Colon (tissue), 2 donors: ENCODE results near the gene TAF1L.
"Not testable (repeated sequence)": the region's sequence is repeated elsewhere in the genome, so short reads cannot be mapped to it uniquely, and the experiment has no call there.

ENCODE experiments used
- FAIRE-seq: peaks from 2 replicates; lab custom pipeline; 2012; peaks lifted over from hg19 to GRCh38; lab: Jason Lieb, UNC
- donor health status: control.
- donor health status: control.

TAF1L gene, protein sequence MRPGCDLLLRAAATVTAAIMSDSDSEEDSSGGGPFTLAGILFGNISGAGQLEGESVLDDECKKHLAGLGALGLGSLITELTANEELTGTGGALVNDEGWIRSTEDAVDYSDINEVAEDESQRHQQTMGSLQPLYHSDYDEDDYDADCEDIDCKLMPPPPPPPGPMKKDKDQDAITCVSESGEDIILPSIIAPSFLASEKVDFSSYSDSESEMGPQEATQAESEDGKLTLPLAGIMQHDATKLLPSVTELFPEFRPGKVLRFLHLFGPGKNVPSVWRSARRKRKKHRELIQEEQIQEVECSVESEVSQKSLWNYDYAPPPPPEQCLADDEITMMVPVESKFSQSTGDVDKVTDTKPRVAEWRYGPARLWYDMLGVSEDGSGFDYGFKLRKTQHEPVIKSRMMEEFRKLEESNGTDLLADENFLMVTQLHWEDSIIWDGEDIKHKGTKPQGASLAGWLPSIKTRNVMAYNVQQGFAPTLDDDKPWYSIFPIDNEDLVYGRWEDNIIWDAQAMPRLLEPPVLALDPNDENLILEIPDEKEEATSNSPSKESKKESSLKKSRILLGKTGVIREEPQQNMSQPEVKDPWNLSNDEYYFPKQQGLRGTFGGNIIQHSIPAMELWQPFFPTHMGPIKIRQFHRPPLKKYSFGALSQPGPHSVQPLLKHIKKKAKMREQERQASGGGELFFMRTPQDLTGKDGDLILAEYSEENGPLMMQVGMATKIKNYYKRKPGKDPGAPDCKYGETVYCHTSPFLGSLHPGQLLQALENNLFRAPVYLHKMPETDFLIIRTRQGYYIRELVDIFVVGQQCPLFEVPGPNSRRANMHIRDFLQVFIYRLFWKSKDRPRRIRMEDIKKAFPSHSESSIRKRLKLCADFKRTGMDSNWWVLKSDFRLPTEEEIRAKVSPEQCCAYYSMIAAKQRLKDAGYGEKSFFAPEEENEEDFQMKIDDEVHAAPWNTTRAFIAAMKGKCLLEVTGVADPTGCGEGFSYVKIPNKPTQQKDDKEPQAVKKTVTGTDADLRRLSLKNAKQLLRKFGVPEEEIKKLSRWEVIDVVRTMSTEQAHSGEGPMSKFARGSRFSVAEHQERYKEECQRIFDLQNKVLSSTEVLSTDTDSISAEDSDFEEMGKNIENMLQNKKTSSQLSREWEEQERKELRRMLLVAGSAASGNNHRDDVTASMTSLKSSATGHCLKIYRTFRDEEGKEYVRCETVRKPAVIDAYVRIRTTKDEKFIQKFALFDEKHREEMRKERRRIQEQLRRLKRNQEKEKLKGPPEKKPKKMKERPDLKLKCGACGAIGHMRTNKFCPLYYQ (N-terminal part only)

DNA sequence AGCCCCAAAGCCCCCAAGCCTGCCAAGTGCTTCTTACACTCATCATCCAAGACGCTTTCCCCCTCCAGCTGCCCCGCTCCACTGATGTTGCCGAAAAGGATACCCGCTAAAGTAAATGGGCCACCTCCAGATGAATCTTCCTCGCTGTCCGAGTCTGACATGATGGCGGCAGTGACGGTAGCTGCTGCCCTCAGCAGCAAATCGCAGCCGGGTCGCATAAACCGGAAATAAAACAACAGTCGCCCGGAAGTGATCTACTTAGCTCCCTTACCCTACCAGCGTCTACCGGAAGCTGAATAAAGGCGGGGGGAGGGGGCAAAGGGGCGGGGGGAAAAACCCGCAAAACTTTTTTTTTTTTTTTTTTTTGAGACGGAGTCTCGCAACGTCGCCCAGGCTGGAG, at the start of gene TAF1L:
Gene TAF1L, minus strand, starts transcription at position 308 of the 400 bp plus-strand sequence. Its CDS starts 90 bp downstream, at position 218.
- FAIRE-seq, result no peak

DNA sequence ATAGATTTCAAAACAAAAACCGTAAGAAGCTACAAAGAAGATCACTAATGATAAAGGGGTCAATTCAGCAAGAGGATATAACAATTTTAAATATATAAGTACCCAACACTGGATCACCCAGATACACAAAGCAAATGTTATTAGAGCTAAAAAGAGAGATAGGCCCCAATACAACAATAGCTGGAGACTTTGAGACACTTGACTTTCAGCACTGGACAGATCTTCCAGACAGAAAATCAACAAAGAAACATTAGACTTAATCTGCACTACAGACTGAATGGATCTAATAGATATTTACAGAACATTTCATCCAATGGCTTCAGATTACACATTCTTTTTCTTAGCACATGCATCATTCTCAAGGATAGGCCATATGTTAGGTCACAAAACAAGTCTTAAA, 46.3 kb upstream of the TAF1L start:
- no peak for FAIRE-seq

DNA sequence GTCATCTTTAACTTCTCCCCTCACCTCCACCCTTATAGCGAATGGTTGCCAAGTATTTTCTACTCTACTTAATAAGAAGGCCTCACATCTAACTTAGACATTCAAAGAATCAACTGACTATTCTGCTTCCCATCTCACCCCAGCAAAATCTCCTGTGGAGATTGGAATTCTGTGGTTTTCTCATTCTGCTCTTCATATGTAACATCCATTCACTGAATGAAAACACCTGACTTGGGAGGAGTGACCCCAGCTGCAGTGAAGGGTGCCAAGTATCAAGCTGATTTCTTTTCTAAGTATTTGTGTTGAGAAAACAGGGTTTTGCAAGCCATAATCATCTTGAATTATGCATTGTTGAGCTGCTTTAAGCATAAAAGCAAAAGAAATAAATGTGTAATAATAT, 42.5 kb upstream of the TAF1L start:
- no peak for FAIRE-seq

DNA sequence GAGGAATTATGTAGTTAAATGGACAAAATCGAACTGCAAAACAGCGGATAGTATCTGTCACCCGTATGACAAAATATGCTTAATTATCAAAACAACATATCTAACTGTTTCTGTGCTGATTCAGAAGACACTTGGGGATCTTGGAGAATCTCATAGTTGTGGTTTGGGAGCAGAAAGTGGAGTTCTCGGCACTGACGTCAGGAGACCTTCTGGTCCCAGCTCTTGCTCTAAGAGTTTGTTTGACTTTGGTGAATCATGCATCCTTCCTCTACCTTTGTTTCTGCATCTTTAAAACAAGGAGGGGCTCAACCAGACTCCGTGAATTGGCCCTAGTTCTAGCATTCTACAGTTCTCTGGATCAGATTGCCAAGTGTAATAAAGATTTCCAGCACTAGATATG, 37.0 kb upstream of the TAF1L start:
- FAIRE-seq, result no peak

DNA sequence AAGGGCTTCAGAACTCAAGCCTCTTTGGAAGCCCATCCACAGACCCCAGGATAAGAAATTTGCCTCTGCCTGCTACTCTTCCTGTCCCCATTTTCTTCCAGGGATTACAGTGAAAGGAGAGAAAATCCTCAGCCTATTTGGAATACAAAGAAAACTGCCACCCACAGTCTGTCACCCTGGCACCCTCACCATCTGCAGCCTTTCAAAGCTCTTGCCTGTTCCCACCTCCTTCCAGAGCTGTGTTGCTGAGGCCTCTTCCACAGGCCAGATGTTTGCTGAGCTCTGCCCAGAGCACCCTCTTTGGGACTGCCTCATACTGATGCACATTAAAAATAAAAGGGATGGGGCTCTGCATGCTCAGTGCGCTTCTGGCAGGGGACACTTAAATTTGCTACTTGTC, 35.9 kb upstream of the TAF1L start:
- FAIRE-seq, result no peak

DNA sequence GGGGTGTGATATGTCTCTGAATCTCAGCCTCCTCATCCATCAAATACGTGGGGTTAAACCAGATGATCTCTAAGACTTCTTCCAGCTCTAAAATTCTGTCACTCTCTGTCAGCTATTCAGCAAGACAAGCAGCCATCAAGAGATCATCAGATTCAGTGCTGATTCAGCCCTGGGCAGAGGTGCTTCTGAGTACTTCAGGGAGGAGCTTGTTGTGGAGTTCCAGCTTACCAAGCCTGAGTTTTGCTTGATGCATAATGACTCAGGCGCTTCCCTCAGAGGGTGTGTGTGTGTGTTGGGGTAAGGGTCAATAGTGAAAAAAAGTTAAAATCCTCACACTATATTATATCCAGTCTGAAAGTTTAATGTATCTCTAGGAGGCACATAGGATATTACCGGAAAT, 29.6 kb upstream of the TAF1L start:
- FAIRE-seq, result no peak

DNA sequence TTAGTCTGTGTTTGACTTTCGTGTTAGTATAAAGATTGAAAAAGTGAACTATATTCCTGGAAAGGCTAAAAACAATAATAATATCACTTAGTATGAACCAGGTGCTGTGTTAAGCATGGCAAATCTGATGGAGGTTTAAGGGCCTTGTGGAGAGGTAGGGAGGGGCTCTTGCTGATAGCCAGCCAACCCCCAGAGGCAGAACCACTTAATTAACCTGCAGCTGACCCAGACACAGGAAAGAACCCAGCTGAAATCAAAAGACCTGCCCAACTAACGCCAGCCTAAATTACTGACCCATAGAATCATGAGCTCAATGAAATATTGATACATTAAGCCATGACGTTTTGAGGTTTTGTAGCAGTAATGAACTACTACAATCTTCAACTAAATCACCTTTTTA, 28.3 kb upstream of the TAF1L start:
- FAIRE-seq, result no peak

DNA sequence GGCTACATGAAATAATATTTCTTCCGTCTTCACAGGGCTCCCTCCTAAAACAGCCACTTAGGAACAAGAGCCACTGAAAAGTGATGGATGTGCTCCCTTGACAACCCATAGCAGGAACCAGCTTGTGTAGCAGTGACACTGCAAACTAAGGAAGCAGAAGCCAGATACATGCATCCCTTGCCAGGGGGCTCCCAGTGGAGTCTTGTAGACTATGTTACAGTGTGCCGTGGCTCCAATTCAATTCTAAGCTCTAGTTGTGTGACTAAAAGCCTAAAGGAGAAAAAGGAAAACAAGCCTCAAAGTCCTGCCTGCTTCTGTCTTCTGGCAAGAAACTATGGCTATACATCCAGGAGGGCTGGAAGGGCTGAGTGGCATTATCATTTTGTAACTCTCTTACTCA, 12.2 kb upstream of the TAF1L start:
- FAIRE-seq, result no peak

DNA sequence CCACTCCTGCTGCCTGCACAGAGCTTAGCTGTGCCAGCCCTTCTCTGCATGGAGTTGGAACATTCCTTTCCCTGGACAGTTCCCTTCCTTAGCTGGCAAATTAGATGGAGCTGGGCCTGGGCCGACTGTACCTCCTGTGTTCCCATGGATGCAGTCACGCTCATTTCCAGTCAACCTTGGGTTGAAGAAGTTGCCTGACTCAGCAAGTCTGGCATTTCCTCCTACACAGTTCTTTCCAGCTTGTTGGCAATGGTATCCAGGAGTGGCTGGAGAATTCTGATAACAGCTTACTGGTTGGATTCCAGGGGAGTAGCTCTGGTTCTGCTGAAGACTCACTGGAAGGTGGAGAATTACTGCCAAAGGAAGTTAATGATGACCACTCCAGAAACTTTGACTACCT, 9.2 kb upstream of the TAF1L start:
- FAIRE-seq, result no peak

DNA sequence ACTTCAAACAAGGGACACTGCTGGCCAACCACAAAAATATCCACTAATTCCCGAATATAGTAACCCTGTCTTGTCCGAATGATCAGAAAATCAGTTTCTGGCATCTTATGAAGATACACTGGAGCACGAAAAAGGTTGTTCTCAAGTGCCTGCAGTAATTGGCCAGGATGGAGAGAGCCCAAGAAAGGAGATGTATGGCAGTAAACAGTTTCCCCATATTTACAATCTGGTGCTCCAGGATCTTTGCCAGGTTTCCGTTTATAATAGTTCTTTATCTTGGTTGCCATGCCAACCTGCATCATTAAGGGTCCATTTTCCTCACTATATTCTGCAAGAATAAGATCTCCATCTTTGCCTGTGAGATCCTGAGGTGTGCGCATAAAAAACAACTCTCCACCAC, 2.3 kb downstream of the TAF1L start:
- not testable (repeated sequence) for FAIRE-seq

DNA sequence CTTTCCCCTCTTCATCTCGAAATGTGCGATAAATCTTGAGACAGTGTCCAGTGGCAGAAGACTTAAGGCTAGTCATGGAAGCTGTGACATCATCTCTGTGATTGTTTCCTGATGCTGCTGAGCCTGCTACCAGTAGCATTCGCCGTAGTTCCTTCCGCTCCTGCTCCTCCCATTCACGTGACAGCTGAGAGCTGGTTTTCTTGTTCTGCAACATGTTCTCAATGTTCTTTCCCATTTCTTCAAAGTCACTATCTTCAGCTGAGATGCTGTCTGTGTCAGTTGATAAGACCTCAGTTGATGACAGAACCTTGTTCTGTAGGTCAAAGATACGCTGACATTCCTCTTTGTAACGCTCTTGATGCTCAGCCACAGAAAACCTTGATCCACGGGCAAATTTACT, 3.5 kb downstream of the TAF1L start:
- FAIRE-seq, result no peak

DNA sequence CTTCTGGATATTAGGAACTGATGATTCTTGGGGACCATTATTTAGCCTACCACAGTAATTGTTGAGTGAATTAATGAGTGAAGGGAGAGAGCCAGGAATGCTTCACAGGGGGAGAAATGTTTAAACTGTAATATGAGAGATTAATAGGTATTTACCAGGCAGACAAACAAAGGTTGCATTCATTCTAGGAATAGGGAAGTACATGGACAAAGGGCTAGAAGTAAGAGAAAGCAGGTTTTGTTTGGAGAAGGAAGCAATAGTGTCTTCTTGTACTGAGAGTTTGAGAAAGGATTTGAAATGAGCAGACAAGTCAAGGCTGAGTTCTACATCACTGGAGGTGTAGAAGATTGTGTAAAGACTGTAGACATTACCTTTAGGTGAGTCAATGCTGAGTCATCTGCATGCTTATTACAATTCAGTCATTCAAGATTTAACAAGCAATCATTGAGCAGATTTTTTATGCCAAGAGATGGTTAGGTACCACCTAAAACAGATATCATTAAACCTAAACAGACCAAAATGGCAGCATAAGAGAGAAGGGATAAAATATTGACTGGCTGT, 8.0 kb downstream of the TAF1L start:
- no peak for FAIRE-seq

DNA sequence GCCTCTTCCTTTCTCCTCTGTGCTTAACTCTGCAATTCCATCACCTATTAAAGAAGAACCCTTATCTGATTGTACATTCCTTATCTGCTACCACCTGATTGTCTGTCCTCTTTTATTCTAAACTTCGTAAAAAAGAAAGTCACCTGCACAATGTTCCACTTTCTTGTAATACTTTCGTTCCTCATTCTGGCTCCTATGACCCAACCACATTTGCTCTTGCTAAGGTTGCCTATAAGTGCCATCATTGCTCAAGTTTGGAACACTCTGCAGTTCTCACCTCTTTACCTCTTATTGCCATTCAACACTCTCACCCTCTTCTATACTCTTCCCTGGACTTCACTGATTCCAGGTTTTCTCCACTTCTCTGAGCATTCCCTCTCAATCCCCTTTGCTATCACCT, 10.1 kb downstream of the TAF1L start:
- FAIRE-seq, result no peak

DNA sequence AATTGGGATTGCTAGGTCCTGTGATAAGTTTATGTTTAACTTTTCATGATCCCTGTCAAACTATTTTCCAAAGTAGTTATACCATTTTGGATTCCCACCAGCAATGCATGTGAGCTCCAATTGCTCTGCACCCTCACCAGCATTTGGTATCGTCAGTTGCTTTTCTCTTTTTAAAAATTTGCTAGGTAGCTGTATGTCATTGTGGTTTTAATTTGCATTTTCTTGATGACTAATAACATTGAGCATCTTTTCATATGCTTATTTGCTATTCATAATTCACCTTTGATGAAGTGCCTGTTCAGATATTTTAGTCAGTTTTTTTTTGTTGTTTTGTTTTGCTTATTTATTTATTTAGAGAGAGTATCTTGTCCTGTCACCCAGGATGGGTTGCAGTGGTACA, 12.5 kb downstream of the TAF1L start:
- FAIRE-seq, result no peak

DNA sequence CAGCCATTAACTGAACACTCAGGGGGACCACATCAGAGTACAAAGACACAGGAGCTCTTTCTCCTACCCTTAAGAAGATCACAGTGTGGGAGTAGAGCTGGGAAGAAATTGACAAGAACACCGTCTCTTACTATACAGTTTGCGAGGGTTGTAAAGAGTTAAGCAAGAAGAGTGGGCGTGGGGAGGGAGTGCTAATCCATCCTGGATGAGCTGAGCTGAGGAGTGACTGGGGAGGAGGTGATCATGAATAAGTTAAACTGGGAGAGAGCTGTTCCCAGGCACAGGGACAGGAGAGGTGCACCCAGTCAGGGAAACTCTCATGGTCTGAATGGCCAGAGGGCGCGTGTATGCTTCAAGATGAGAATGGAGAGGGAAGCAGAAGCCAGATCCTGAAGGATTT, 17.2 kb downstream of the TAF1L start:
- FAIRE-seq, result no peak

DNA sequence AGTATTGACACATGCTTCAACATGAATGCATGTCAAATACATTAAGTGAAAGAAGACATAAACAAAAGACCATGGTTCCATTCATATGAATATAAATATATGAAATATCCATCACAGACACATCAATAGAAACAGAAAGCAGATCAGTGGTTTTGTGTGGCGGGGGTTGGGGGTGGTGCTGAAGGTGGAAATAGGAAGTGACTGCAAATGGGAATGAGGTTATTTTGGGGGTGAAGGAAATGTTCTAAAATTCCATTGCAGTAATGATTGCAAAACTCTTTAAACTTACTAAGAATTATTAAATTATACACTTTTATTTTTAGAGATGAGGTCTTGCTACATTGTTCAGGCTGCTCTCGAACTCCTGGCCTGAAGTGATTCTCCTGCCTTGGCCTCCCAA, 28.7 kb downstream of the TAF1L start:
- no peak for FAIRE-seq

DNA sequence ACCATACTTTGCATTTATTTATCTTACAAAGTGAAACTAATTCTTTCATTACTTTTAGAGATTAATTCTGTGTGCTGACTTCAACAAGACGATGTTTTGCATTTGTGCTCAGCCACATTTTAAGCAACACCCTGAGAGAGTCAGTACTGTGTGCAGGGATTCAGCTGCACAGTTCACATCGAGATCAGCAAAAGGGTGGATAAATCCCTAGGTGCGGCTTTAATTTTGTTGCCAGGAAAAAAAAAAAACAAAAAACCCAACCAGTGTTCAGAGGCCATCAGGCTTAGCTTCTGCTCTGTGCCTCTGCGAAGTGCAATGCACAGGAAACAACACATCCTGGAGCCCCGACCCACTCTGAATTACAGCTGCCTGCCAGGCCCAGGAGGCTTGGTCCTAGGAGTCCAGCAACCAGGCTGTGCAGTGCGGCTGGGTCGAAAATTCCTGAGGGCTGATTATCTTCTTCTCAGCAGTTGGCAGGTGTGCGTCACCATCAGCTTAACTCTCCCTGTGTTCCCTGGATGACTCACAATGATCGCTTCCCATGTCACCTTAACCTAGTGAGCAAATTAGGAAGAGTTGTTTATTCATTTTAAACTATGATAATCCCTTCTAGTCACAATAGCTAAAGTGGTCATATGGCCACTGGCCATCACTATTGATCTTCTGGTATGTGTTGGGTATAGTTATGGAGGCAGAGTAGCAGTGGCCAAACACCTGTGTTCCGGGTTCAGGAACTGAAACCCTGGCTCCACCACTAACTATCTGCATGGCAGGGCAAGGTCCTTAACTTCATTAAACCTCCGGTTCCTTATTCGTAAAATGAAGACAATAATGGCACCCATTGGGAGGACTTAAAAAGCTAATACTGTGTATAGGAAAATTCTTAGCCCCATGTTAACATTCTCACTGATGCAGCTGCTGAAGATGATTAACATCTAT, 31.3 kb downstream of the TAF1L start:
- FAIRE-seq, result no peak

DNA sequence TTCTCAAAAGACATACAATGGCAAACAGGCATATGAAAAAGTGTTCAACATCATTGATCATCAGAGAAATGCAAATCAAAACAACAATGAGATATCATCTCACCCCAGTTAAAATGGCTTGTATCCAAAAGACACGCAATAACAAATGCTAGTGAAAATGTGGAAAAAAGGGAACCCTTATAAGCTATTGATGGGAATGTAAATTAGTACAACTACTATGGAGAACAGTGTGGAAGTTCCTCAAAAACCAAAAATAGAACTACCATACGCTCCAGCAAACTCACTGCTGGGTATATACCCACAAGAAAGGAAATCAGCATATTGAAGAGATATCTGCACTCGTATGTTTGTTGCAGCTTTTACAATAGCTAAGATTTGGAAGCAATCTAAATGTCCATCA, 36.4 kb downstream of the TAF1L start:
- FAIRE-seq, result not testable (repeated sequence)

DNA sequence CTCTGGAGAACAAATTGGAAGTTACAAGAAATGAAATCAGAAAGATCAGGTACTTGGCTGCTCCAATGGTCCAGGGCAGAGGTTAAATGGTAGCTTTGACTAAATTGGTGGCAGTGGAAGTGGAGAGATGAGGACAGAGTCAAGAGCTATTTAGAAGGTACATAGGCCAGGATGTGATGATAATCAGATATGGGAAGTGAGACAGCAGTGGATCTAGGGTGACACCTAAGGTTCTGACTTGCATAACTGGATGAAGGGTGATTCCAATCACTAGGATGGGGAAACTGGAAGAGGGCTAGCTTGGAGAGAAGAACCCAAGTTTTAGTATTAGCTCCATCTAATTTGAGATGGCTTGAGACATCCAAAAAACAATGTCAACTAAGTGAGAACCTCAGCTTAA, 38.5 kb downstream of the TAF1L start:
- no peak for FAIRE-seq

DNA sequence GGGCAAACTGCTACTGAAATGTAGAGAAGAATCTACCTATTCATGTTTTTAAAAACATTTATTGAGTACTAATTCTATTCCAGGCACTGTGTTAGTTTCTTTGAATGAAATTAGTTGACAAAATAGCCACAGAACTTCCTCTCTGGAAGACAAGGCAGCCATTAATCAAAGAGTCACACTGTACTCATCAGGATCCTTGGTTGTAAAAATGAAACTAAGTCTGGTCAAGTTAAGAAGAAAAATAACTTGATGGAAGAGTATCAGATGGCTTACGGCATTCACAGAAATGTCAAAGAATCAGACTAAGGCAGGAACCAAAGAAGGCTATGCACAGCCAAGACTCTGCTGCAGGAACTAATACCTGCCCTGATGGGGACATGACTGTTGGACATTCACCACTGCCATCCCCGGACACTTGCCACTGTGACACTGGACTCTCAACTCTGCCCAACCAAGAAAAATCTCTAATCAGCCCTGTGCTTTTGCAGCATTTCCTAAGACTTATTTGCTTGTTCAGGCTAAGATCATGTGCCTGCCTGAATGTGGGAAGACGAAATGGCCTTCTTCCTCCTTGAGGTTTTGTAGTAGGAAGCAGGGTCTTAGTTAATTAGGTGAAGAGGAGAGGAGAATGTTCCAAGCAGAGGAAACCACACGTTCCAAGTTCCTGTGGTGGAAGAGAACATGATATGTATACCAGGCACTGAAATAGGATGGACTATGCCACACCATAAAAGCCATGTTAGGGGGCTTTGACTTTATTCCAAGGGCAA, 39.2 kb downstream of the TAF1L start:
- FAIRE-seq, result no peak
